Measurements from ENCODE around the gene ARID1B. TPM values are rescaled to one million over a fixed set of nuclear protein-coding genes. Genes with fewer than 3 reads are reported as not detected.
A peak's percentile ranks its signal among the peaks of the same experiment; 100 is the strongest.

Gene ARID1B
- total and polyA plus RNA-seq, 7 donors: 8.1 to 61.1 (median 53.1) TPM

DNA sequence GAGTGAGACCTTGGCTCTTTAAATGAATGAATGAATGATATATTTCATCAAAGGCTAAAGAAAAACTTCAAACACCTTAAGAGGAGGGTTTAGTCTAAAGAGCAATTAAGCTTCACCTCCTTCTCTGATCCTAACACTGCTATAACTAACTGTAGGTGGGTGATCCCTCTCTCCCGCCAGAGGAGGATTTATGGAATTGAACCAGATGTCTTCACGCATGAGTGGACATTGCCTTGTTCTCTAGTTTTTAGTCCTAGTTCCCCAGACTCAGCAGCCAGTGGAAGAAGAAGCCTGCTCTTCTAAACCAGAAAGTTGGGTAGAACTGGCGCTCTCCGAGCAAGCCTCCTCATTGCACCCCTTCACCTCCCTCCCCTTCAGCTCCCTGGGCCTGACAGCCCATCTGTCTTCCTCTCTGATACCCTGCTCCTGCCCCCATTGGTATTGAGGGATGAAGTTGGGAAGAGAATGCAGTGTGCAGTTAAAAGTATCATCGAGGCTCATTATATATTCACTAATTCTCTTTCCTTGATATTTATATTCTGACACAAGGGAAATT, 142.7 kb downstream of the ARID1B start:
- no peak overlapping the region for H3K4me3 ChIP-seq
- 83 to 91% (median 90%) methylated on average over 5 of the region's 5 CpGs for WGBS, 3 donors
- intact Hi-C loops (cut with DNase I): no loop called here
- no peaks in the 10 kb centered on the region for H3K9me3 ChIP-seq
- no peak for TF ChIP-seq CTCF (IDR thresholded peaks at IDR 0.05)
- H3K4me1 ChIP-seq: peaks cover 36% of the 10 kb centered on the region
- ATAC-seq (no peak), DNase-seq (no peak)
- H3K27me3 ChIP-seq (ENCODE audit: insufficient read depth in 3 of 3, low read length in 2 of 3): no peaks in the 10 kb centered on the region
- no peak overlapping the region for H3K27ac ChIP-seq
- no peaks in the 10 kb centered on the region for H3K36me3 ChIP-seq (ENCODE audit: insufficient read depth in 1 of 2, low read depth in 1 of 2)

GRCh38 chr6:156924246-156924645, 147.1 kb downstream of the ARID1B start:
- DNase-seq (no peak), ATAC-seq (no peak)
- WGBS, 3 donors: 78 to 88% (median 83%) methylated on average over 4 of the region's 4 CpGs
- intact Hi-C loops (cut with DNase I): no loop called here
- Histone ChIP-seq H3K4me3 (no peak overlapping the region), H3K4me1 (peaks cover 33% of the 10 kb centered on the region), H3K27me3 (ENCODE audit: insufficient read depth in 3 of 3, low read length in 2 of 3) (no peaks in the 10 kb centered on the region), H3K36me3 (ENCODE audit: insufficient read depth in 1 of 2, low read depth in 1 of 2) (no peaks in the 10 kb centered on the region), H3K27ac (no peak overlapping the region), H3K9me3 (no peaks in the 10 kb centered on the region)
- TF ChIP-seq CTCF (IDR thresholded peaks at IDR 0.05): no peak

DNA sequence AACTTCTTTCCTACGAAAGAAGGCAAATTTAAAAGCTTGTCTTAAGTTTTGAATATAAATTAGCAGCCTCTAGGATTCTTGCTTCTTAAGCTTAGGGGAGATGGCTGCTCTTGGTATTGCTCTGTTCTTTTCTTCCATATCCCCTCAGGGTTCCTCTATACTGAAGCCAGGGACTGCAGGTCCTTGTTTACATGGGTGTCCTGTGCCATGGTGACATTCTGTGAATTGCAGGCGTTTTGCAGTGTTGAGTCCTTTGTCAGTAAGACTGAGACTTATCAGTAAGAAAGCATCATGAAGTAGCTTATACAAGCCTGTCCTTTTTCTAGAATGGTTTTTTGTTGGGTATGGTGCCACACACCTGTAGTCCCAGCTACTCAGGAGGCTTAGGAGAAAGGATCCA, 147.8 kb downstream of the ARID1B start:
- Histone ChIP-seq H3K9me3 (no peaks in the 10 kb centered on the region), H3K4me1 (peaks cover 27% of the 10 kb centered on the region), H3K27ac (no peak overlapping the region), H3K27me3 (ENCODE audit: insufficient read depth in 3 of 3, low read length in 2 of 3) (no peaks in the 10 kb centered on the region), H3K36me3 (ENCODE audit: insufficient read depth in 1 of 2, low read depth in 1 of 2) (no peaks in the 10 kb centered on the region), H3K4me3 (no peak overlapping the region)
- intact Hi-C loops (cut with DNase I): no loop called here
- ATAC-seq (no peak), DNase-seq (no peak)
- 89 to 98% (median 94%) methylated on average over 2 of the region's 2 CpGs for WGBS, 3 donors
- no peak for TF ChIP-seq CTCF (IDR thresholded peaks at IDR 0.05)

- peak; percentile 30 to 63 (median 50) for ATAC-seq
- Histone ChIP-seq H3K4me1 (peaks cover 24% of the 10 kb centered on the region), H3K36me3 (ENCODE audit: insufficient read depth in 1 of 2, low read depth in 1 of 2) (no peaks in the 10 kb centered on the region), H3K27me3 (ENCODE audit: insufficient read depth in 3 of 3, low read length in 2 of 3) (no peaks in the 10 kb centered on the region), H3K9me3 (no peaks in the 10 kb centered on the region), H3K4me3 (no peak overlapping the region), H3K27ac (no peak overlapping the region)
- 65 to 82% (median 69%) methylated on average over 3 of the region's 3 CpGs for WGBS, 3 donors
- intact Hi-C loops (cut with DNase I): no loop called here
- TF ChIP-seq CTCF (IDR thresholded peaks at IDR 0.05): no peak
- no peak for DNase-seq
Observed at GRCh38 chr6:156925718-156926607, 148.8 kb downstream of the ARID1B start.
